Suprapubic skin (tissue), 4 donors: Measurements from ENCODE around the gene NDUFV1. TPM values are rescaled to one million over a fixed set of nuclear protein-coding genes. Genes with fewer than 3 reads are reported as not detected.
A peak's percentile ranks its signal among the peaks of the same experiment; 100 is the strongest.

Source experiments
- DNase-seq, 2 donors: peaks; one replicate each; pipeline ENCODE4 v3.0.0-alpha.2; 2019; ENCODE audit warnings: low spot score in 2 of 2
- H3K27ac ChIP-seq: fragments of 200-600 bp; sonication (generic); one replicate; pipeline ENCODE4 v1.5.1; 2019
- H3K27me3 ChIP-seq: fragments of 200-600 bp; sonication (generic); one replicate; pipeline ENCODE4 v1.5.1; 2019
- H3K36me3 ChIP-seq: fragments of 200-600 bp; sonication (generic); one replicate; pipeline ENCODE4 v1.5.1; 2019
- H3K4me1 ChIP-seq: fragments of 200-600 bp; sonication (generic); one replicate; pipeline ENCODE4 v1.5.1; 2019
- H3K4me3 ChIP-seq: fragments of 200-600 bp; sonication (generic); one replicate; pipeline ENCODE4 v1.5.1; 2019; ENCODE audit warnings: mild to moderate bottlenecking
- H3K9me3 ChIP-seq: fragments of 200-600 bp; sonication (generic); one replicate; pipeline ENCODE4 v1.5.1; 2019
- EP300 ChIP-seq: sonication (generic); formaldehyde crosslinking; IDR thresholded peaks from one replicate; pipeline ENCODE4 v1.6.1; 2017; ENCODE audit warnings: antibody characterized with exemption
- POLR2A ChIP-seq, 2 donors: fragments of 450-650 bp; IDR thresholded peaks; one replicate each; pipeline ENCODE4 v1.6.1; 2017; ENCODE audit warnings: antibody characterized with exemption in 2 of 2, mild to moderate bottlenecking in 2 of 2, moderate library complexity in 2 of 2
- POLR2AphosphoS5 ChIP-seq, 3 donors: sonication (generic); formaldehyde crosslinking; IDR thresholded peaks; one replicate each; pipeline ENCODE4 v1.6.1; 2017; ENCODE audit warnings: antibody characterized with exemption in 3 of 3
- WGBS: methylation state at CpG from one replicate; pipeline ENCODE4 v1.1.5; 2018; 5-methylcytosine and 5-hydroxymethylcytosine counted together
- total RNA-seq, 4 donors: library from RNA; depleted of rRNA; stranded (reverse); fragments of >200 nt; gene quantifications; one replicate each; pipeline ENCODE4 v1.1.0, GENCODE V29; 2016
- TF ChIP-seq, protein P1 (sequence below), 2 donors: fragments of 200-600 bp in 1 of 2; fragments of 450-650 bp in 1 of 2; sonication (generic) in 1 of 2; IDR thresholded peaks; one replicate each; pipeline ENCODE4 v1.5.1; 2016 to 2019; ENCODE audit warnings: antibody characterized with exemption in 2 of 2, mild to moderate bottlenecking in 1 of 2, moderate library complexity in 1 of 2

Gene NDUFV1
- total RNA-seq, 4 donors from 2014 or later: 200 to 361 (median 275) TPM

DNA sequence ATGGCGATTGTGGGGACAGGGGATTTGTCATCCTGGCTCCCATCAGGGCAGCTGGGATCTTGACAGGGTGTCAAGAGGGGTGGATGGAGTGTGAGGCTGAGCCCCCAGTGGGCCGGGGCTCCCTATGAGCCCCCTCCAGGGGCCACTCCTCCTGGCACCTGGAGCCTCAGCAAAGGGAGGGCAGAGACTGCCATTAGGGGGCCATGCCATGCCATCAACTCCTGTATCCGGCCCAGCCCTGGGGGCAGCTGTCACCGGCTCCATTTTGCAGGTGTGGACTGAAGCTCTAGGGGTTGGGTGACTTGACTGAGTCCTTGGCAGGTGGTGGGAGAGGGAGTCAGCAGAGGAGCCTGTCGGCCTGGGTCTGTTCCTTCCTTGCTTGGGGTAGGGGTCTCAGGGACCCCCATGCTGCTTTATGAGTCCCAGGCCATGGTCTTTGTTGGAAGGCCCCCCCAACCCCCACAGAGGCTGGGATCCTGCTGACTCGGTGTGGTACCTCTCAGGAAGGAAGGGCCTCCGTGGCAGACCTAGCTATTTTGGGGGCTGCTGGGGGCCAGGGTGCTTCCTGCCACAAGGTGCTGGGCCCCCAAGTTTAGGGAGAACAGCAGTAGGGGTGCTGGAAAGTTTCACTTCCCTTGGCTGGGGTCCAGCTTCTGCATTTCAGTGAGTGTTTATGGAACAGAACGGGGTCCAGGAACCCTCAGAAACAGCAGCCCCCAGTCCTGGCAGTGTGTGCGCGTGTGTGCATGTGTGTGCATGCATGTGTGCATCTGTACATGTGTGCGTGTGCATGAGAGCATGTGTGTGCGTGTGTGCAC lies 42.3 kb downstream of the NDUFV1 start:
- DNase-seq: peak in 1 of 2 donors; percentile 57
- Histone ChIP-seq H3K36me3 (no peaks in the 10 kb centered on the region), H3K27ac (no peak overlapping the region), H3K27me3 (peaks cover 20% of the 10 kb centered on the region), H3K4me3 (no peak overlapping the region), H3K4me1 (no peaks in the 10 kb centered on the region), H3K9me3 (no peaks in the 10 kb centered on the region)
- WGBS: 70% methylated on average over 6 of the region's 12 CpGs
- TF ChIP-seq, protein P1, sequence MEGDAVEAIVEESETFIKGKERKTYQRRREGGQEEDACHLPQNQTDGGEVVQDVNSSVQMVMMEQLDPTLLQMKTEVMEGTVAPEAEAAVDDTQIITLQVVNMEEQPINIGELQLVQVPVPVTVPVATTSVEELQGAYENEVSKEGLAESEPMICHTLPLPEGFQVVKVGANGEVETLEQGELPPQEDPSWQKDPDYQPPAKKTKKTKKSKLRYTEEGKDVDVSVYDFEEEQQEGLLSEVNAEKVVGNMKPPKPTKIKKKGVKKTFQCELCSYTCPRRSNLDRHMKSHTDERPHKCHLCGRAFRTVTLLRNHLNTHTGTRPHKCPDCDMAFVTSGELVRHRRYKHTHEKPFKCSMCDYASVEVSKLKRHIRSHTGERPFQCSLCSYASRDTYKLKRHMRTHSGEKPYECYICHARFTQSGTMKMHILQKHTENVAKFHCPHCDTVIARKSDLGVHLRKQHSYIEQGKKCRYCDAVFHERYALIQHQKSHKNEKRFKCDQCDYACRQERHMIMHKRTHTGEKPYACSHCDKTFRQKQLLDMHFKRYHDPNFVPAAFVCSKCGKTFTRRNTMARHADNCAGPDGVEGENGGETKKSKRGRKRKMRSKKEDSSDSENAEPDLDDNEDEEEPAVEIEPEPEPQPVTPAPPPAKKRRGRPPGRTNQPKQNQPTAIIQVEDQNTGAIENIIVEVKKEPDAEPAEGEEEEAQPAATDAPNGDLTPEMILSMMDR (IDR thresholded peaks at IDR 0.05): no peak
- TF ChIP-seq POLR2AphosphoS5 (IDR thresholded peaks at IDR 0.05): no peak
- TF ChIP-seq EP300: no peak
- TF ChIP-seq POLR2A (IDR thresholded peaks at IDR 0.05): no peak

GRCh38 chr11:67649634-67650510 lies 43.1 kb downstream of the NDUFV1 start:
- no peak for TF ChIP-seq EP300
- TF ChIP-seq, protein P1 (IDR thresholded peaks at IDR 0.05): no peak
- no peak for TF ChIP-seq POLR2A (IDR thresholded peaks at IDR 0.05)
- no peak for TF ChIP-seq POLR2AphosphoS5 (IDR thresholded peaks at IDR 0.05)
- H3K27me3 ChIP-seq: peaks cover 20% of the 10 kb centered on the region
- no peaks in the 10 kb centered on the region for H3K9me3 ChIP-seq
- peak in 1 of 2 donors; percentile 32 for DNase-seq
- H3K4me3 ChIP-seq: peak overlapping the region; percentile 31
- H3K4me1 ChIP-seq: no peaks in the 10 kb centered on the region
- H3K27ac ChIP-seq: no peak overlapping the region
- H3K36me3 ChIP-seq: no peaks in the 10 kb centered on the region
- WGBS: 79% methylated on average over 22 of the region's 22 CpGs

- Histone ChIP-seq H3K36me3 (no peaks in the 10 kb centered on the region), H3K4me1 (peaks cover 8% of the 10 kb centered on the region), H3K4me3 (no peak overlapping the region), H3K9me3 (no peaks in the 10 kb centered on the region), H3K27me3 (peaks cover 18% of the 10 kb centered on the region), H3K27ac (no peak overlapping the region)
- WGBS: 39% methylated on average over 13 of the region's 13 CpGs
- no peak for DNase-seq
- no peak for TF ChIP-seq EP300
- TF ChIP-seq POLR2AphosphoS5 (IDR thresholded peaks at IDR 0.05): no peak
- TF ChIP-seq, protein P1 (IDR thresholded peaks at IDR 0.05): no peak
- TF ChIP-seq POLR2A (IDR thresholded peaks at IDR 0.05): no peak
These were observed 45.4 kb downstream of the NDUFV1 start for GRCh38 chr11:67651976-67652781.

- TF ChIP-seq POLR2AphosphoS5 (IDR thresholded peaks at IDR 0.05) (no peak), EP300 (no peak), POLR2A (IDR thresholded peaks at IDR 0.05) (no peak)
- TF ChIP-seq, protein P1 (IDR thresholded peaks at IDR 0.05): no peak
- 81% methylated on average over 14 of the region's 15 CpGs for WGBS
These were observed 46.5 kb downstream of the NDUFV1 start for GRCh38 chr11:67652965-67653845.

More at GRCh38 chr11:67652965-67653845, 46.5 kb downstream of the NDUFV1 start:
- no peak overlapping the region for H3K27ac ChIP-seq
- no peaks in the 10 kb centered on the region for H3K9me3 ChIP-seq
- H3K4me3 ChIP-seq: no peak overlapping the region
- DNase-seq: peak in 1 of 2 donors; percentile 65
- H3K36me3 ChIP-seq: no peaks in the 10 kb centered on the region
- peaks cover 11% of the 10 kb centered on the region for H3K27me3 ChIP-seq
- H3K4me1 ChIP-seq: peaks cover 18% of the 10 kb centered on the region
